HG03571 (cell line): Measurements from ENCODE around the gene FETUB.
"Not testable (repeated sequence)": the region's sequence is repeated elsewhere in the genome, so short reads cannot be mapped to it uniquely, and the experiment has no call there.

ENCODE experiments used
- ATAC-seq: cut with Tn5 transposase; IDR thresholded peaks from one replicate; pipeline ENCODE4 v1.9.1; 2021; ENCODE audit not compliant: unreplicated experiment

The FETUB gene

GRCh38 chr3:186669378-186670084, 29.3 kb downstream of the FETUB start:
- no peak for ATAC-seq

GRCh38 chr3:186670155-186670554, 30.0 kb downstream of the FETUB start:
- ATAC-seq: no peak

- no peak for ATAC-seq
Observed at GRCh38 chr3:186671051-186671450, 30.9 kb downstream of the FETUB start.

- no peak for ATAC-seq
Observed at GRCh38 chr3:186678604-186679003, 38.4 kb downstream of the FETUB start.

GRCh38 chr3:186679151-186679550, 39.0 kb downstream of the FETUB start:
- ATAC-seq: no peak

- ATAC-seq: no peak
Observed at GRCh38 chr3:186680869-186681268, 40.7 kb downstream of the FETUB start.

GRCh38 chr3:186682812-186683211, 42.6 kb downstream of the FETUB start:
- ATAC-seq: no peak

- ATAC-seq: no peak
Observed at GRCh38 chr3:186683979-186684378, 43.8 kb downstream of the FETUB start.

- not testable (repeated sequence) for ATAC-seq
Observed at GRCh38 chr3:186686475-186686874, 46.3 kb downstream of the FETUB start.

- ATAC-seq: no peak
Observed at GRCh38 chr3:186687120-186687651, 47.0 kb downstream of the FETUB start.

- not testable (repeated sequence) for ATAC-seq
Observed at GRCh38 chr3:186690304-186690703, 50.1 kb downstream of the FETUB start.

- no peak for ATAC-seq
Observed at GRCh38 chr3:186691676-186692075, 51.5 kb downstream of the FETUB start.

GRCh38 chr3:186693843-186694242, 53.6 kb downstream of the FETUB start:
- ATAC-seq: no peak

- ATAC-seq: no peak
Observed at GRCh38 chr3:186694288-186695032, 54.3 kb downstream of the FETUB start.

GRCh38 chr3:186696522-186696921, 56.3 kb downstream of the FETUB start:
- ATAC-seq: no peak

GRCh38 chr3:186697510-186697909, 57.3 kb downstream of the FETUB start:
- no peak for ATAC-seq

GRCh38 chr3:186700267-186700666, 60.1 kb downstream of the FETUB start:
- no peak for ATAC-seq

GRCh38 chr3:186702451-186702850, 62.3 kb downstream of the FETUB start:
- not testable (repeated sequence) for ATAC-seq
